ENCODE data around the gene B3GLCT. TPM values are rescaled to one million over a fixed set of nuclear protein-coding genes. Genes with fewer than 3 reads are reported as not detected.
A peak's percentile ranks its signal among the peaks of the same experiment; 100 is the strongest.
"Not testable (repeated sequence)": the region's sequence is repeated elsewhere in the genome, so short reads cannot be mapped to it uniquely, and the experiment has no call there.

Gene B3GLCT
- total RNA-seq, 1 donor from 2014 or later = 8.2 TPM

DNA sequence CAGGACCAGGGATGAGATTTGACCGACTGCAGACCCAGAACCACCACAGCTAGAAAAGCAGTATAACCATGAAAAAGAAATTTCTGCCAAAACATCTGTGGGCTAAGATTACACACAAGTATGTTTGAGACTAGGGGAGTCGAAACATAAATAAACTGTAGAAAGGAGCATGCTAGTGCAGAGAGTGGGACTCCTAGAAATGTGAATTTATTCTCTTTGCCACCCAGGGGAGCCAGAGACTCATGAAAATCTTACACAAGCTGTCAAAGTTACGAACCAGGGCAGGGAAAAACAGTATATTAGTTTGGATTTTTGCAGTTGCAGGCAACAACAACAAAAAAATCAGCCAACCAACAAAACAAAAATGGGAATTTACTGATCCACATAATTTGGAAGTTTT, 25.8 kb upstream of the B3GLCT start:
- no peaks in the 10 kb centered on the region for H3K36me3 Mint-ChIP-seq (ENCODE audit: unreplicated experiment)
- H3K9me3 Mint-ChIP-seq (ENCODE audit: unreplicated experiment) = no peaks in the 10 kb centered on the region
- TF ChIP-seq, protein P1, sequence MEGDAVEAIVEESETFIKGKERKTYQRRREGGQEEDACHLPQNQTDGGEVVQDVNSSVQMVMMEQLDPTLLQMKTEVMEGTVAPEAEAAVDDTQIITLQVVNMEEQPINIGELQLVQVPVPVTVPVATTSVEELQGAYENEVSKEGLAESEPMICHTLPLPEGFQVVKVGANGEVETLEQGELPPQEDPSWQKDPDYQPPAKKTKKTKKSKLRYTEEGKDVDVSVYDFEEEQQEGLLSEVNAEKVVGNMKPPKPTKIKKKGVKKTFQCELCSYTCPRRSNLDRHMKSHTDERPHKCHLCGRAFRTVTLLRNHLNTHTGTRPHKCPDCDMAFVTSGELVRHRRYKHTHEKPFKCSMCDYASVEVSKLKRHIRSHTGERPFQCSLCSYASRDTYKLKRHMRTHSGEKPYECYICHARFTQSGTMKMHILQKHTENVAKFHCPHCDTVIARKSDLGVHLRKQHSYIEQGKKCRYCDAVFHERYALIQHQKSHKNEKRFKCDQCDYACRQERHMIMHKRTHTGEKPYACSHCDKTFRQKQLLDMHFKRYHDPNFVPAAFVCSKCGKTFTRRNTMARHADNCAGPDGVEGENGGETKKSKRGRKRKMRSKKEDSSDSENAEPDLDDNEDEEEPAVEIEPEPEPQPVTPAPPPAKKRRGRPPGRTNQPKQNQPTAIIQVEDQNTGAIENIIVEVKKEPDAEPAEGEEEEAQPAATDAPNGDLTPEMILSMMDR (IDR thresholded peaks at IDR 0.05) = peak; percentile 59
- H3K27me3 Mint-ChIP-seq (ENCODE audit: unreplicated experiment) = no peaks in the 10 kb centered on the region
- no peak overlapping the region for H3K4me3 Mint-ChIP-seq (ENCODE audit: unreplicated experiment)
- peaks cover 24% of the 10 kb centered on the region for H3K4me1 Mint-ChIP-seq (ENCODE audit: unreplicated experiment)
- no peak overlapping the region for H3K27ac Mint-ChIP-seq (ENCODE audit: unreplicated experiment)
- no peak for DNase-seq (ENCODE audit: extremely low spot score, unreplicated experiment)

DNA sequence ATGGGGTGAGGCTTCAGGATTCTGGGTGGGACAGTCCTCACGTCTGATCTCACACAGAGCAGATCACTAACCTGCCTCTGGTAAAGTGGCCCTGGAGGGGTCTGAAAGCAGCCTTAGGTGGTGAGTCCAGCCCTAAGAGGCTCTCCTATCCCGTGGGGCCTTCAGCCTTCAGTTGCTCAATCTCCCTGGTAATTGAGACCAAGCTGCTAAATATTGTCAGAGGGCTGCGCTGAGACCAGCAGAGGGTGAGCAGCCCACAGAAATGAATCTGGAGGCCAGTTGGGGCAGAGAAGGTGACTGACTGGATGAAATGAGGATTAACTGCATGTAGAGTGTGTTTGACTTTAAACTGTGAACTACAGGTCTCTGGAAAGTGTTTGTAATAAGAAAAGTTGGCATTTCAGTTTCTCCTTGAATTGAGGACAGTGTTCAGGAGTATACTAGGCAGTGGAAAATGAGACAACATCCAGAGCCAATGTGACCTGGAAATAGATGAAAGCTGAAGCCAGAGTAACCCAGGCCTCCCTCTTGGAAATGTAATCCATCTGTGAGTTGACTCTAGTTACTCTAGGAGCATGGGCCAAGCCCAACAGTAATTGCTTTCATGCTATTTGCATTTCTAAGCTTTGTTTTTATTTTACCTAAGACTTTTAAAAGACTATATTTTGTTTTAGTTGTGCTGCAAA, 23.8 kb upstream of the B3GLCT start:
- no peak overlapping the region for H3K4me3 Mint-ChIP-seq (ENCODE audit: unreplicated experiment)
- no peak for DNase-seq (ENCODE audit: extremely low spot score, unreplicated experiment)
- no peaks in the 10 kb centered on the region for H3K36me3 Mint-ChIP-seq (ENCODE audit: unreplicated experiment)
- no peaks in the 10 kb centered on the region for H3K9me3 Mint-ChIP-seq (ENCODE audit: unreplicated experiment)
- no peak overlapping the region for H3K27ac Mint-ChIP-seq (ENCODE audit: unreplicated experiment)
- TF ChIP-seq, protein P1 (IDR thresholded peaks at IDR 0.05) = no peak
- H3K4me1 Mint-ChIP-seq (ENCODE audit: unreplicated experiment) = peaks cover 24% of the 10 kb centered on the region
- no peaks in the 10 kb centered on the region for H3K27me3 Mint-ChIP-seq (ENCODE audit: unreplicated experiment)

DNA sequence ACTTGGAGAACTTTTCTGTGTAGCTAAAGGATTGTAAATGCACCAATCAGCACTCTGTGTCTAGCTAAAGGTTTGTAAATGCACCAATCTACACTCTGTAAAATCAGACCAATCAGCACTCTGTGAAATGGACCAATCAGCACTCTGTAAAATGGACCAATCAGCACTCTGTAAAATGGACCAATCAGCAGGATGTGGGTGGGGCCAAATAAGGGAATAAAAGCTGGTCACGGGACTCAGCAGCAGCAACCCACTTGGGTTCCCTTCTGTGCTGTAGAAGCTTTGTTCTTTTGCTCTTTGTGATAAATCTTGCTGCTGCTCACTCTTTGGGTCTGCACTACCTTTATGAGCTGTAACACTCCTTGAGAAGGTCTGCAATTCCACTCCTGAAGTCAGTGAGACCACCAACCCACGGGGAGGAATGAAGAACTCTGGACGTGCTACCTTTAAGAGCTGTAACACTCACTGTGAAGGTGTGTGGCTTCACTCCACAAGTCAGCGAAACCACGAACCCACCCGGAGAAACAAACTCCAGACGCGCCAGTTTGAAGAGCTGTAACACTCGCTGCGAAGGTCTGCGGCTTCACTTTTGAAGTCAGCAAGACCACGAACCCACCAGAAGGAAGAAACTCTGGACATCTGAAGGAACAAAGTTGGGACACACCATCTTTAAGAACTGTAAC, 21.8 kb upstream of the B3GLCT start:
- not testable (repeated sequence) for H3K27me3 Mint-ChIP-seq (ENCODE audit: unreplicated experiment); H3K9me3 Mint-ChIP-seq (ENCODE audit: unreplicated experiment)
- peaks cover 11% of the 10 kb centered on the region for H3K4me1 Mint-ChIP-seq (ENCODE audit: unreplicated experiment)

DNA sequence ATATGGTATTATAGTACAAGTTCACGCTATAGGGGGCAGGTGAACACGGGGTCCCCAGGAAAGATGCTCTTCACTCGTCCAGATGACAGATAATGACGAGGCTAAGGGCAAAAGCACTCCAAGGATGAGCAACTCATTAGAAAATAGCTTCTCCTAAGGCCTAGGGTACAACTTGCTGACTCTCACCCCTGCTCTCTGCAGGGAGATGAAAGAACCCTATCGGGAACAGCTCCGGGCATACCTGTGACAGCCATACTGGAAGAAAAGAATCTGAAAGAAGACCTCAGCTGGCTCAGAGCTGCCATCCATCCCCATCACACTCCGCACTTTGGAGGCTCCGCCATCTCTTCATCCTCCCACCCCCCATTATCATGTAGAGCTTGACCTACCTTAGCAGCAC, 20.5 kb upstream of the B3GLCT start:
- no peak for DNase-seq (ENCODE audit: extremely low spot score, unreplicated experiment)
- no peaks in the 10 kb centered on the region for H3K9me3 Mint-ChIP-seq (ENCODE audit: unreplicated experiment)
- no peaks in the 10 kb centered on the region for H3K36me3 Mint-ChIP-seq (ENCODE audit: unreplicated experiment)
- no peak overlapping the region for H3K4me3 Mint-ChIP-seq (ENCODE audit: unreplicated experiment)
- no peak overlapping the region for H3K27ac Mint-ChIP-seq (ENCODE audit: unreplicated experiment)
- TF ChIP-seq, protein P1 (IDR thresholded peaks at IDR 0.05) = no peak
- no peaks in the 10 kb centered on the region for H3K27me3 Mint-ChIP-seq (ENCODE audit: unreplicated experiment)
- H3K4me1 Mint-ChIP-seq (ENCODE audit: unreplicated experiment) = no peaks in the 10 kb centered on the region

More for the DNA sequence above, 21.8 kb upstream of the B3GLCT start:
- H3K4me3 Mint-ChIP-seq (ENCODE audit: unreplicated experiment); DNase-seq (ENCODE audit: extremely low spot score, unreplicated experiment); H3K36me3 Mint-ChIP-seq (ENCODE audit: unreplicated experiment); H3K27ac Mint-ChIP-seq (ENCODE audit: unreplicated experiment): not testable (repeated sequence)

DNA sequence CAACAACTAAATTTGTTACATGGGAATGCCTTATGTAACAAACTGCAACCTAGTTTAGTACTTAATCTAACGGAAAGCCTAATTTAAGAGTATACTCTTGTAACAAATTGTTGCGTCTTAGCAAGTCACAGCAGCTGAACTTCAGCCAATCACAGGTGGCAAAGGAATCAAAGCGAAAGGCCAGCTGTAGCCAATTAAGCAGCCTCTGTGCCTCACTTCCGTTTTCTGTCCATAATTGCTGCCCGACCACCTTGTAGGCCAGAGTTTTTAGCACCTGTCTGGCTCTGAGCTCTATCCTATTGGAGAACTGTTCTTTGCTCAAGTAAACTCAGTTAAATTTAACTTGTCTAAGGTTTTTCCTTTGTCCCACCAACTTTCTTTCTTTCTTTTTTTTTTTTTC, 20.0 kb upstream of the B3GLCT start:
- H3K27ac Mint-ChIP-seq (ENCODE audit: unreplicated experiment) = no peak overlapping the region
- no peaks in the 10 kb centered on the region for H3K9me3 Mint-ChIP-seq (ENCODE audit: unreplicated experiment)
- H3K4me1 Mint-ChIP-seq (ENCODE audit: unreplicated experiment) = no peaks in the 10 kb centered on the region
- no peaks in the 10 kb centered on the region for H3K27me3 Mint-ChIP-seq (ENCODE audit: unreplicated experiment)
- DNase-seq (ENCODE audit: extremely low spot score, unreplicated experiment) = no peak
- no peak overlapping the region for H3K4me3 Mint-ChIP-seq (ENCODE audit: unreplicated experiment)
- TF ChIP-seq, protein P1 (IDR thresholded peaks at IDR 0.05) = no peak
- no peaks in the 10 kb centered on the region for H3K36me3 Mint-ChIP-seq (ENCODE audit: unreplicated experiment)
